Gastrocnemius medialis (tissue), 4 donors: Measurements from ENCODE around the gene IQCH.

ENCODE experiments used
- CTCF ChIP-seq, 5 experiments: fragments of 450-650 bp in 3 of 5; fragments of 200-600 bp in 2 of 5; sonication (generic) in 2 of 5; IDR thresholded peaks in 4 of 5; conservative IDR thresholded peaks in 1 of 5; 1 replicate in 4 of 5; 2 replicates in 1 of 5; pipeline ENCODE4 v1.5.1; 2016 to 2019; ENCODE audit warnings: antibody characterized with exemption in 5 of 5, mild to moderate bottlenecking in 3 of 5, moderate library complexity in 3 of 5
- POLR2A ChIP-seq, 2 donors: fragments of 450-650 bp; IDR thresholded peaks; one replicate each; pipeline ENCODE4 v1.6.1; 2017; ENCODE audit warnings: antibody characterized with exemption in 2 of 2, mild to moderate bottlenecking in 2 of 2, moderate library complexity in 2 of 2

- TF ChIP-seq POLR2A (IDR thresholded peaks at IDR 0.05) (no peak), CTCF (IDR thresholded peaks at IDR 0.05 in 4 of 5, conservative IDR thresholded peaks at IDR 0.05 in 1 of 5) (no peak)
These were observed 35.3 kb upstream of the IQCH start for GRCh38 chr15:67219288-67219687.
